HepG2 (cell line): ENCODE measurements around the gene FAM163B. TPM values are rescaled to one million over a fixed set of nuclear protein-coding genes. Genes with fewer than 3 reads are reported as not detected.

ENCODE experiments used
- ATAC-seq: fragments of 200-7000 bp; cut with Tn5 transposase; 3 replicates; pipeline ENCODE4 v1.9.1; 2020; ENCODE audit warnings: mild to moderate bottlenecking, moderate library complexity
- BruUV-seq: library from RNA; stranded (reverse); fragments of 400-500 nt; replicated peaks from 2 replicates; lab custom pipeline; 2021; lab: Mats Ljungman, UMichigan
- CTCF ChIA-PET: fragments of 300-600 bp; formaldehyde crosslinking; extraction: SDS; loops from one replicate; lab custom pipeline; 2021; ENCODE audit warnings: low total read pairs, inconsistent platforms, low intra/inter-chr PET ratio; lab: Yijun Ruan, JAX
- POLR2A ChIA-PET: fragments of 350-600 bp; sonication (Branson Sonifier 250); formaldehyde crosslinking; loops from one replicate; lab custom pipeline; 2020; ENCODE audit warnings: antibody characterized with exemption, inconsistent platforms; lab: Yijun Ruan, JAX
- DNase-seq: peaks from one replicate; pipeline ENCODE4 v3.0.0-alpha.2; 2015; ENCODE audit warnings: low spot score
- FAIRE-seq: peaks from 3 replicates; lab custom pipeline; 2011; peaks lifted over from hg19 to GRCh38; lab: Jason Lieb, UNC
- H2AFZ ChIP-seq: one replicate; pipeline ENCODE4 v1.6.1; 2011; ENCODE audit warnings: low read length, inconsistent platforms
- H3K27ac ChIP-seq: fragments of 300-600 bp; 3 replicates; pipeline ENCODE4 v1.8.0; 2011; ENCODE audit warnings: mixed run types, mild to moderate bottlenecking, mixed read lengths, low read length, inconsistent platforms; ENCODE audit not compliant: insufficient read depth; ENCODE audit errors: extremely low read length
- H3K27me3 ChIP-seq, 2 experiments: fragments of 200-600 bp in 1 of 2; 2 replicates in 1 of 2; 3 replicates in 1 of 2; pipeline versions ENCODE4 v1.6.0 to v1.8.0; 2011; ENCODE audit warnings: low read length in 2 of 2, mild to moderate bottlenecking in 2 of 2, moderate library complexity in 2 of 2, inconsistent platforms in 1 of 2; ENCODE audit not compliant: insufficient read depth in 2 of 2, control insufficient read depth in 1 of 2
- H3K36me3 ChIP-seq, 2 experiments: fragments of 200-600 bp in 1 of 2; replicated peaks in 1 of 2; 2 replicates in 1 of 2; 3 replicates in 1 of 2; pipeline versions ENCODE4 v1.5.1 to v1.8.0; 2011; ENCODE audit warnings: low read length in 2 of 2, inconsistent platforms in 1 of 2; ENCODE audit not compliant: insufficient read depth in 2 of 2, control insufficient read depth in 1 of 2
- H3K4me1 ChIP-seq: 2 replicates; pipeline ENCODE4 v1.5.1; 2012; ENCODE audit warnings: low read length, inconsistent platforms; ENCODE audit not compliant: insufficient read depth
- H3K4me2 ChIP-seq: 2 replicates; pipeline ENCODE4 v1.6.0; 2011; ENCODE audit warnings: low read depth, low read length, inconsistent platforms
- H3K4me3 ChIP-seq, 3 experiments: fragments of 200-600 bp in 1 of 3; sonication (generic), shearing (Covaris generic) in 1 of 3; replicated peaks in 1 of 3; 2 replicates each; pipeline ENCODE4 v1.5.1; 2011 to 2016; ENCODE audit warnings: low read length in 3 of 3, inconsistent platforms in 2 of 3, low read depth in 2 of 3, mild to moderate bottlenecking in 2 of 3, control low read depth in 1 of 3, mixed read lengths in 1 of 3; ENCODE audit not compliant: insufficient read depth in 1 of 3
- H3K79me2 ChIP-seq: one replicate; pipeline ENCODE4 v1.6.1; 2011; ENCODE audit warnings: low read length, inconsistent platforms; ENCODE audit not compliant: insufficient read depth
- H3K9ac ChIP-seq: 2 replicates; pipeline ENCODE4 v1.6.0; 2011; ENCODE audit warnings: mild to moderate bottlenecking, low read depth, low read length, inconsistent platforms; ENCODE audit not compliant: insufficient read depth
- H3K9me3 ChIP-seq: 2 replicates; pipeline ENCODE4 v1.5.1; 2012; ENCODE audit warnings: mild to moderate bottlenecking, low read length
- H4K20me1 ChIP-seq: 2 replicates; pipeline ENCODE4 v1.6.0; 2011; ENCODE audit warnings: inconsistent platforms, mild to moderate bottlenecking, low read length, moderate library complexity; ENCODE audit not compliant: insufficient read depth
- AGO2 ChIP-seq: fragments of 200-400 bp; formaldehyde crosslinking; optimal IDR thresholded peaks from 2 replicates; pipeline ENCODE3; 2017; ENCODE audit warnings: mild to moderate bottlenecking, low read depth, low read length, moderate library complexity
- CENPX ChIP-seq: sonication (generic); formaldehyde crosslinking; IDR thresholded peaks from 2 replicates; pipeline ENCODE4 v1.9.0; 2021; ENCODE audit warnings: mild to moderate bottlenecking, missing genetic modification reagents, moderate library complexity
- FOXA1 ChIP-seq, 2 experiments: fragments of 450-650 bp in 1 of 2; sonication (generic) in 1 of 2; formaldehyde crosslinking in 1 of 2; IDR thresholded peaks; 2 replicates each; pipeline versions ENCODE4 v1.4.0 to v1.6.1; 2016 to 2020; ENCODE audit warnings: missing genetic modification reagents in 1 of 2
- PAF1 ChIP-seq: IDR thresholded peaks from 2 replicates; pipeline ENCODE4 v1.6.1; 2016; ENCODE audit warnings: missing genetic modification reagents, missing compliant biosample characterization
- POLR2G ChIP-seq: fragments of 200-400 bp; formaldehyde crosslinking; IDR thresholded peaks from 2 replicates; pipeline ENCODE4 v1.6.1; 2018; ENCODE audit warnings: mild to moderate bottlenecking, low read depth, low read length, moderate library complexity
- RBM22 ChIP-seq: fragments of 200-400 bp; formaldehyde crosslinking; optimal IDR thresholded peaks from 2 replicates; pipeline ENCODE3; 2017; ENCODE audit warnings: mild to moderate bottlenecking, low read length, moderate library complexity
- RNF219 ChIP-seq: sonication (generic); formaldehyde crosslinking; IDR thresholded peaks from 2 replicates; pipeline ENCODE4 v1.5.0; 2020; ENCODE audit warnings: mild to moderate bottlenecking, missing genetic modification reagents
- ZNF224 ChIP-seq: sonication (generic); formaldehyde crosslinking; IDR thresholded peaks from 2 replicates; pipeline ENCODE4 v1.5.0; 2020; ENCODE audit warnings: mild to moderate bottlenecking, missing genetic modification reagents
- ZNF546 ChIP-seq: sonication (generic); formaldehyde crosslinking; conservative IDR thresholded peaks from 2 replicates; pipeline ENCODE4 v1.8.1; 2023; ENCODE audit warnings: mild to moderate bottlenecking, missing genetic modification reagents
- ZNF790 ChIP-seq: sonication (generic); formaldehyde crosslinking; IDR thresholded peaks from 2 replicates; pipeline ENCODE4 v1.8.0; 2022; ENCODE audit warnings: missing genetic modification reagents, mild to moderate bottlenecking, borderline replicate concordance
- whole genome bisulfite sequencing: methylation state at CpG from one replicate; pipeline ENCODE4 v1.1.6; 2017; ENCODE audit warnings: low lambda C conversion rate; 5-methylcytosine and 5-hydroxymethylcytosine counted together
- in situ Hi-C: cut with HindIII; loops from 2 replicates; pipeline ENCODE4 v1.10.0; 2017; ENCODE audit warnings: low pct_unique_long_range_greater_than_20kb; ENCODE audit not compliant: extremely low pct_ligation_motif_present
- intact Hi-C: fragments of 100-400 bp; cut with micrococcal nuclease; formaldehyde crosslinking; loops from one replicate; pipeline ENCODE4 v1.10.0; 2022; ENCODE audit not compliant: unreplicated experiment
- polyA plus RNA-seq, 8 experiments: library from polyadenylated mRNA; depleted of rRNA in 3 of 8; stranded (reverse) in 7 of 8; unstranded in 1 of 8; fragments of >200 nt; fragmentation: Illumina TruSeq in 4 of 8; extraction: Trizol in 4 of 8; gene quantifications; 2 replicates each; pipeline versions ENCODE4 v1.2.1 to v1.2.3, GENCODE V29; 2011 to 2016; ENCODE audit warnings: low read depth in 4 of 8, missing spikeins in 1 of 8, mixed read lengths in 1 of 8; ENCODE audit not compliant: insufficient read depth in 1 of 8
- total RNA-seq, 5 experiments: library from RNA; depleted of rRNA; stranded (reverse); fragments of >200 nt; fragmentation: Illumina TruSeq; extraction: Trizol; gene quantifications; 2 replicates each; pipeline ENCODE4 v1.2.3, GENCODE V29; 2016; ENCODE audit warnings: low read depth in 1 of 5
- TF ChIP-seq, protein P1 (sequence below): sonication (generic); formaldehyde crosslinking; conservative IDR thresholded peaks from 2 replicates; pipeline ENCODE4 v1.4.0; 2020; ENCODE audit warnings: missing genetic modification reagents
- TF ChIP-seq, protein P2 (sequence below): sonication (generic); formaldehyde crosslinking; IDR thresholded peaks from 2 replicates; pipeline ENCODE4 v1.4.0; 2020; ENCODE audit warnings: missing genetic modification reagents, borderline replicate concordance

FAM163B gene
- total and polyA plus RNA-seq, 2 of the 13 experiments (the other 11 are each of a cell fraction or from before 2014, with no cell fraction given): not detected

GRCh38 chr9:133654736-133655657 lies 45.8 kb upstream of the FAM163B start:
- in situ Hi-C loops: no loop called here
- WGBS: 61% methylated on average over 15 of the region's 38 CpGs
- DNase-seq (no peak), FAIRE-seq (no peak), ATAC-seq (no peak)
- H3K9me3 ChIP-seq: no peaks in the 10 kb centered on the region
- no peak overlapping the region for H3K27ac ChIP-seq
- no peaks in the 10 kb centered on the region for H4K20me1 ChIP-seq
- peaks cover 3 to 30% of the 10 kb centered on the region in 2 experiments; a peak in 3 of 5 replicates for H3K27me3 ChIP-seq
- no peak overlapping the region for H3K9ac ChIP-seq
- H3K4me2 ChIP-seq: no peak overlapping the region
- H3K4me1 ChIP-seq: peaks cover 44% of the 10 kb centered on the region
- BruUV-seq: no TSS peak
- TF ChIP-seq PAF1 (CRISPR knock-in tag) (0 out of 2 replicates have a peak, but pooled peaks have one; percentile 7), ZNF224 (no peak), POLR2G (0 out of 2 replicates have a peak, but pooled peaks have one; percentile 9), AGO2 (peak; percentile 42), ZNF790 (CRISPR knock-in tag) (no peak)
- no peaks in the 10 kb centered on the region for H3K79me2 ChIP-seq
- POLR2A ChIA-PET: no interaction called here
- no peak overlapping the region for H2AFZ ChIP-seq
- no peak overlapping the region for H3K4me3 ChIP-seq
- no peaks in the 10 kb centered on the region for H3K36me3 ChIP-seq
- CTCF ChIA-PET: no interaction called here
- intact Hi-C loops: no loop called here

- Histone ChIP-seq H3K4me2 (no peak overlapping the region), H3K4me1 (peaks cover 32% of the 10 kb centered on the region), H4K20me1 (no peaks in the 10 kb centered on the region), H3K9ac (no peak overlapping the region), H3K79me2 (no peaks in the 10 kb centered on the region), H3K4me3 (no peak overlapping the region), H3K36me3 (no peaks in the 10 kb centered on the region), H3K27me3 (peaks cover 9 to 43% of the 10 kb centered on the region in 2 experiments; a peak in 4 of 5 replicates), H2AFZ (no peak overlapping the region), H3K9me3 (no peaks in the 10 kb centered on the region), H3K27ac (no peak overlapping the region)
- BruUV-seq: no TSS peak
- DNase-seq: no peak
- 30% methylated on average over 3 of the region's 9 CpGs for WGBS
- in situ Hi-C loops (no loop called here), intact Hi-C loops (no loop called here)
- CTCF ChIA-PET: no interaction called here
- POLR2A ChIA-PET: interaction anchor here (0.9 kb wide), 1 partner anchor 61 kb away, joined by 4 read pairs; no protein-coding TSS in a partner anchor
- no peak for ATAC-seq
- FAIRE-seq: no peak
- TF ChIP-seq RNF219 (CRISPR knock-in tag): no peak
- no peak for TF ChIP-seq RBM22
- TF ChIP-seq, protein P1, sequence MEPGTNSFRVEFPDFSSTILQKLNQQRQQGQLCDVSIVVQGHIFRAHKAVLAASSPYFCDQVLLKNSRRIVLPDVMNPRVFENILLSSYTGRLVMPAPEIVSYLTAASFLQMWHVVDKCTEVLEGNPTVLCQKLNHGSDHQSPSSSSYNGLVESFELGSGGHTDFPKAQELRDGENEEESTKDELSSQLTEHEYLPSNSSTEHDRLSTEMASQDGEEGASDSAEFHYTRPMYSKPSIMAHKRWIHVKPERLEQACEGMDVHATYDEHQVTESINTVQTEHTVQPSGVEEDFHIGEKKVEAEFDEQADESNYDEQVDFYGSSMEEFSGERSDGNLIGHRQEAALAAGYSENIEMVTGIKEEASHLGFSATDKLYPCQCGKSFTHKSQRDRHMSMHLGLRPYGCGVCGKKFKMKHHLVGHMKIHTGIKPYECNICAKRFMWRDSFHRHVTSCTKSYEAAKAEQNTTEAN (CRISPR knock-in tag): no peak
- TF ChIP-seq CENPX (CRISPR knock-in tag): no peak
- TF ChIP-seq FOXA1 (IDR thresholded peaks at IDR 0.05): no peak
- no peak for TF ChIP-seq FOXA1 (CRISPR knock-in tag; IDR thresholded peaks at IDR 0.05)
- no peak for TF ChIP-seq ZNF546 (CRISPR knock-in tag)
- TF ChIP-seq, protein P2, sequence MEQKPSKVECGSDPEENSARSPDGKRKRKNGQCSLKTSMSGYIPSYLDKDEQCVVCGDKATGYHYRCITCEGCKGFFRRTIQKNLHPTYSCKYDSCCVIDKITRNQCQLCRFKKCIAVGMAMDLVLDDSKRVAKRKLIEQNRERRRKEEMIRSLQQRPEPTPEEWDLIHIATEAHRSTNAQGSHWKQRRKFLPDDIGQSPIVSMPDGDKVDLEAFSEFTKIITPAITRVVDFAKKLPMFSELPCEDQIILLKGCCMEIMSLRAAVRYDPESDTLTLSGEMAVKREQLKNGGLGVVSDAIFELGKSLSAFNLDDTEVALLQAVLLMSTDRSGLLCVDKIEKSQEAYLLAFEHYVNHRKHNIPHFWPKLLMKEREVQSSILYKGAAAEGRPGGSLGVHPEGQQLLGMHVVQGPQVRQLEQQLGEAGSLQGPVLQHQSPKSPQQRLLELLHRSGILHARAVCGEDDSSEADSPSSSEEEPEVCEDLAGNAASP: no peak
Observed at GRCh38 chr9:133653638-133654037, 44.4 kb upstream of the FAM163B start.
